Stomach (tissue), 4 donors: ENCODE results near the gene OSMR.

Experiments
- POLR2A ChIP-seq, 4 donors: fragments of 450-650 bp; IDR thresholded peaks; one replicate each; pipeline ENCODE4 v1.6.1; 2016; ENCODE audit warnings: antibody characterized with exemption in 4 of 4, control low read depth in 2 of 4, mild to moderate bottlenecking in 1 of 4, moderate library complexity in 1 of 4
- POLR2AphosphoS5 ChIP-seq, 3 donors: sonication (generic); formaldehyde crosslinking; IDR thresholded peaks; one replicate each; pipeline ENCODE4 v1.6.1; 2016; ENCODE audit warnings: antibody characterized with exemption in 3 of 3
- TF ChIP-seq, protein P1 (sequence below), 7 experiments: fragments of 450-650 bp in 4 of 7; fragments of 200-600 bp in 3 of 7; sonication (generic) in 3 of 7; IDR thresholded peaks; one replicate each; pipeline ENCODE4 v1.5.1; 2016 to 2019; ENCODE audit warnings: antibody characterized with exemption in 7 of 7, control low read depth in 2 of 7, mild to moderate bottlenecking in 1 of 7

DNA sequence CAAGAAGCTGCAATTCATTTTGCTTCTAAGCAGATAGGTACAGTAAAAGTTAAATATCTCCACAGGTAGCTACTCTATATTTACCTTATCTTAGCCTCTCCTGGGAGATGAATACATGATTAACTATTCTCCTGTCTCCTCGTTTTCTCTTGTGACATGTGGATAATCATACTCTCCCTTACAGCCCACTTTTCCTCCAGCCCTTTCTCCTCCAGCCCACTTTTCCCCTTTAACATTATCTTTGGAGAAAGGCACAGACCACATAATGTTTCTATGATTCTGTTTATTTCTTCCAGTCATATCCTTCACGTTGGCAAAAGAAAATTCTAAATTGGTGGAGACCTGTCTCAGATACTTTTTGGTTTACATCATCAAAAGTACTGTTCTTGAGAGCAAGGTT is 84.0 kb downstream of the OSMR start:
- TF ChIP-seq, protein P1, sequence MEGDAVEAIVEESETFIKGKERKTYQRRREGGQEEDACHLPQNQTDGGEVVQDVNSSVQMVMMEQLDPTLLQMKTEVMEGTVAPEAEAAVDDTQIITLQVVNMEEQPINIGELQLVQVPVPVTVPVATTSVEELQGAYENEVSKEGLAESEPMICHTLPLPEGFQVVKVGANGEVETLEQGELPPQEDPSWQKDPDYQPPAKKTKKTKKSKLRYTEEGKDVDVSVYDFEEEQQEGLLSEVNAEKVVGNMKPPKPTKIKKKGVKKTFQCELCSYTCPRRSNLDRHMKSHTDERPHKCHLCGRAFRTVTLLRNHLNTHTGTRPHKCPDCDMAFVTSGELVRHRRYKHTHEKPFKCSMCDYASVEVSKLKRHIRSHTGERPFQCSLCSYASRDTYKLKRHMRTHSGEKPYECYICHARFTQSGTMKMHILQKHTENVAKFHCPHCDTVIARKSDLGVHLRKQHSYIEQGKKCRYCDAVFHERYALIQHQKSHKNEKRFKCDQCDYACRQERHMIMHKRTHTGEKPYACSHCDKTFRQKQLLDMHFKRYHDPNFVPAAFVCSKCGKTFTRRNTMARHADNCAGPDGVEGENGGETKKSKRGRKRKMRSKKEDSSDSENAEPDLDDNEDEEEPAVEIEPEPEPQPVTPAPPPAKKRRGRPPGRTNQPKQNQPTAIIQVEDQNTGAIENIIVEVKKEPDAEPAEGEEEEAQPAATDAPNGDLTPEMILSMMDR (IDR thresholded peaks at IDR 0.05) = no peak
- TF ChIP-seq POLR2A (IDR thresholded peaks at IDR 0.05) (no peak), POLR2AphosphoS5 (IDR thresholded peaks at IDR 0.05) (no peak)
